ENCODE data around the gene C12orf76.
"Not testable (repeated sequence)": the region's sequence is repeated elsewhere in the genome, so short reads cannot be mapped to it uniquely, and the experiment has no call there.

Gene C12orf76

DNA sequence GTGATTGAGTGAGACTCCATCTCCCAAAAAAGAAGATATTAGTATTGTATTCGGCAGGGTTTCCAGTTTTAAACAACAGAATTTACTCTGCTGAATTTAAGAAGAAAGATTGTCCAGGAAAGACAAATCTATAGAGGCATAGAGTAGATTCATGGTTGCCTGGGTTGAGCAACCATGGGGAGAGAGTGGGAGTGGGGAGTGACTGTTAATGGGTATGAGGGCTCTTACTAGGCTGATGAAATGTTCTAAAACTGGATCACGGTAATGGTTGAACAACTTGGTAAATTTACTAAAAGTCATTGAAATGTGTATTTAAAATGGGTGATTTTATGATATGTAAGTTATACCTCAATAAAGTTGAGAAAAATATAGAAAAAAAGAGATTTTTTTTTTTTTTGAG is 13.9 kb upstream of the C12orf76 start:
- DNase-seq (ENCODE audit: low read depth): no peak

DNA sequence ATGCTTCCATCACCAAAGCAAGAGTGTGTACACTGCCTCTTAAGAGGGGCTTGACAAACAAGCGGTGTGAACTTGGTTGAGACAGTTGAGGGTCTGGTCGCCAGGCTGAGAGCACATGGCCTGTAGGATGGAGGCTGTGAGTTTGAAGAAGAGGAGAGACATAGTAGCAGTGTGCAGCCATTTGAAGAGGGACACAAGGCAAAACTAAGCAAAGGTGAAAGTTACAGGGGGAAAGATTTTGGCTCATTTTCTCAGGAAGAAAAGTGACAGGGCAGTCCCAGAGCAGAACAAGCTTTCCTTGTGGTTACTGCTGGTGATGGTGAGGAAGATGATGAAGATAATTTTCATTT is 11.3 kb upstream of the C12orf76 start:
- no peak for DNase-seq (ENCODE audit: low read depth)

DNA sequence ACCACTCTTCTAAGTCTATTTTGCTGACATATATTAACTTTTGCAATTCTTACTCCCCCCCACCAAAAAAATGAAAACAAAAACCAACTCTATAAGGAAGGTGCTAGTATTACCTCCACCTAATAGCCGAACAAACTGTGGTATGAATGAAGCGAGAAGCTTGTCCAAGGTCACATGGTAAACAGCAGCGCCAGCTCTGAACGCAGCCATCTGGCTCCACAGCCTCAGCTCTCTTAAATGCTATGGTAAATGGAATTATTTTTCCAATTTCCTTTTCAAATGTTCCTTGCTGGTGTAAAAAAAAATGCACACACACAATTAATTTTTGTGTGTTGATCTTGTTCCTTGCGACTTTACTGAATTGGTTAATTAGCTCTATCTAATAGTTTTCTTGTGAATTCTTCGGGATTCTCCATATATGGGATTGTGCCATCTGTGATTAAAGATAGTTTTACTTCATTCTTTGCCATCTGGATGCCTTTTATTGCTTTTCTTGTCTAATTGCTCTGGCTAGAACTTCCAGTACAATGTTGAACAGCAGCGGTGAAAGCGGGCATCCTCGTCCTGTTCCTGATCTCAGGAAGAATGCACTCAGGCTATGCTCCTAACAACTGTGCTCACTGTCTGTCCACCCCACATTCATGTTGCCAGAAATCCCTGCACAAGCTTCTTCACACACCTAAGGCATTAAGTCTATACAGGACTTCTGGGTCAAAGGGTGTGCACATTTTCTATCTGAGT is 10.7 kb upstream of the C12orf76 start:
- DNase-seq (ENCODE audit: low read depth): no peak

DNA sequence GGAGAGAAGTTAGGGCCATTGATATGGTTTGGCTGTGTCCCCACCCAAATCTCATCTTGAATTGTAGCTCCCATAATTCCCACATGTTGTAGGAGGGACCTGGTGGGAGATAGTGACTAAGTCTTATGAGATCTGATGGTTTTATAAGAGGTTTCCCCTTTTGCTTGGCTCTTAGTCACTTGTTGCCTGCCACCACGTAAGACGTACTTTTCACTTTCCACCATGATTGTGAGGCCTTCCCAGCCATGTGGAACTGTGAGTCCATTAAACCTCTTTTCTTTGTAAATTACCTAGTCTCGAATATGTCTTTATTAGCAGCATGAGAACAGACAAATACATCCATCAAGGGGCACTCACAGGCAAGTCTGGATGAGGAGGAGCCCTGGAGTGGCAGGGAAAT is 8.3 kb upstream of the C12orf76 start:
- not testable (repeated sequence) for DNase-seq (ENCODE audit: low read depth)

DNA sequence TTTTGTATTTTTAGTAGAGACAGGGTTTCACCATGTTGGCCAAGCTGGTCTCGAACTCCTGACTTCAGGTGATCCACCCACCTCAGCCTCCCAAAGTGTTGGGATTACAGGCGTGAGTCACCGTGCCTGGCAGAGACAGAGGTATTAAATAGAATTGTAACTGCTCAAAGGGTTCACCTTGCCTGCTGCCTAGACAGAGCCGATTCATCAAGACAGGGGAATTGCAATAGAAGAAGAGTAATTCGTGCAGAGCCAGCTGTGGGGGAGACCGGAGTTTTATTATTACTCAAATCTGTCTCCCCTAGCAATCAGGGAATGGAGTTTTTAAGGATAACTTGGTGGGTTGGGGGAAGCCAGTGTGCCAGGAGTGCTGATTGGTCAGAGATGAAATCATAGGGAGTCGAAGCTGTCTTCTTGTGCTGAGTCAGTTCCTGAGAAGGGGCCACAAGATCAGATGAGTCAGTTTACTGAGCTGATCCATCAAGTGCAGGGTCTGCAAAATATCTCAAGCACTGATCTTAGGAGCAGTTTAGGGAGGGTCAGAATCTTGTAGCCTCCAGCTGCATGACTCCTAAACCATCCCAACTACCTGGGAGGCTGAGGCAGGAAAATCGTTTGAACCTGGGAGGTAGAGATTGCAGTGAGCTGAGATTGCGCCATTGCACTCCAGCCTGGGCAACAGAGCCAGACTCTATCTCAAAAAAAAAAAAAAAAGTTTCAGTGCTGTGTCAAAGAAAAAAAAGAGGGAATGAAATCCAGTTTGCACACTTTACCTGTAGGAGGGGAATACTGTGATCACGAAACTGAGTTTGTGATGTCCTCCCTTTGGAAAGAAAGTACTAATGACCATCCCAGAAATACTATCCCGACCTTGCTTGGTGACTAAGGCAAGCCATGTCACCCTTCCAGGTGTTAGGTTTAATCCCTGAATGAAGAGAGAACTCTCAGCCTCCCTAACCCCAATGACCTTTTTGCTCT is 7.3 kb upstream of the C12orf76 start:
- DNase-seq (ENCODE audit: low read depth): peak; percentile 90

- DNase-seq (ENCODE audit: low read depth): no peak
Observed at GRCh38 chr12:110050927-110051326, 2.6 kb upstream of the C12orf76 start.

DNA sequence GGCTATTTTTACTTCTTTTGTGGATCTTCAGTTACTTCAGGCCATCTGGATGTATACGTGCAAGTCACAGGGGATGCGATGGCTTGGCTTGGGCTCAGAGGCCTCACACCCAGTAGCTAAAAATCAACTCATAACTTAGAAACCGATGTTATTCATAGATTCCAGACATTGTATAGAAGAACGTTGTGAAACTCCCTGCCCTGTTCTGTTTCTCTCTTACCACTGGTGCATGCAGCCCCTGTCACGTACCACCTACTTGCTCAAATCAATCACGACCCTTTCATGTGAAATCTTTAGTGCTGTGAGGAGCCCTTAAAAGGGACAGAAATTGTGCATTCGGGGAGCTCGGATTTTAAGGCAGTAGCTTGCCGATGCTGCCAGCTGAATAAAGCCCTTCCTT is 1.3 kb upstream of the C12orf76 start:
- DNase-seq (ENCODE audit: low read depth): not testable (repeated sequence)

DNA sequence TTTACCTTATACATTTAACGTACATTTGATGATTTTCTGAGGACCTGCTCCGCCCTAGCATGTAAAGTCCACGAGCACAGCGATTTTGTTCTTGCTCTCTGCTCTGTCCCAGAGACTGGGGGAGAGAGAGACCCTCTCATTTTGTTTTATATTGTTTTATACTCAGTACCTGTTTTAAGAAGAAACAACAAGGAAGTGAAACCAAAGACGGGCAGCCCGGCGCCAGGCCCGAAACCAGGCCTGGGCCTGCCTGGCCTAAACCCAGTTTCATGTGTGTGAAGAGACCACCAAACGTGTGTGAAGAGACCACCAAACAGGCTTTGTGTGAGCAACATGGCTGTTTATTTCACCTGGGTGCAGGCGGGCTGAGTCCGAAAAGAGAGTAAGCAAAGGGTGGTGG is 712 bp upstream of the C12orf76 start:
- not testable (repeated sequence) for DNase-seq (ENCODE audit: low read depth)

DNA sequence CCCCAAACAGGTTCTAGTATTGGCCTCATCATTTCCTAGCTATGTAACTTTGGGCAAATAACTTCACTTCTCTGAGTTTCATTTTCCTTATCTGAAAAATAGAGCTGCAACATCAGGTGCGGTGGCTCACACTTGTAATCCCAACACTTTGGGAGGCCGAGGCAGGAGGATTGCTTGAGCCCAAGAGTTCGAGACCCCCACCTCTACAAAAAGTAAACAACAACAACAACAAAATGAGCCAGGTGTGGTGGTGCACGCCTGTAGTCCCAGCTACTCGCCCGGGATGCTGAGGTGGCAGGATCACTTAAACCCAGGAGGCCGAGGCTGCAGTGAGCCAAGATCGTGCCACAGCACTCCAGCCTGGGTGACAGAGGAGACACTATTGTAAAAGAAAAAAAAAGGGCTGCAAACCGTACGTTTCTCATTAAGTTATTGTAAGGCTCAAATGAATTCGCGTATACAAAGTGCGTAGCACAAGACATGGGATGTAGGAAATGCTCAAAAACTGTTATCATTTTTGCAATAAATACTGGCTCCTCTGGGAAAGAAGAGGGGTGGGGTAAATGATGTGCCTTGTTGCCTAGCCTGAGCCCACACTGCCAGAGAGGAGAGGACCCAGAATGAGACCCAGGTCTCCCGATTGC is 903 bp downstream of the C12orf76 start:
- no peak for DNase-seq (ENCODE audit: low read depth)

DNA sequence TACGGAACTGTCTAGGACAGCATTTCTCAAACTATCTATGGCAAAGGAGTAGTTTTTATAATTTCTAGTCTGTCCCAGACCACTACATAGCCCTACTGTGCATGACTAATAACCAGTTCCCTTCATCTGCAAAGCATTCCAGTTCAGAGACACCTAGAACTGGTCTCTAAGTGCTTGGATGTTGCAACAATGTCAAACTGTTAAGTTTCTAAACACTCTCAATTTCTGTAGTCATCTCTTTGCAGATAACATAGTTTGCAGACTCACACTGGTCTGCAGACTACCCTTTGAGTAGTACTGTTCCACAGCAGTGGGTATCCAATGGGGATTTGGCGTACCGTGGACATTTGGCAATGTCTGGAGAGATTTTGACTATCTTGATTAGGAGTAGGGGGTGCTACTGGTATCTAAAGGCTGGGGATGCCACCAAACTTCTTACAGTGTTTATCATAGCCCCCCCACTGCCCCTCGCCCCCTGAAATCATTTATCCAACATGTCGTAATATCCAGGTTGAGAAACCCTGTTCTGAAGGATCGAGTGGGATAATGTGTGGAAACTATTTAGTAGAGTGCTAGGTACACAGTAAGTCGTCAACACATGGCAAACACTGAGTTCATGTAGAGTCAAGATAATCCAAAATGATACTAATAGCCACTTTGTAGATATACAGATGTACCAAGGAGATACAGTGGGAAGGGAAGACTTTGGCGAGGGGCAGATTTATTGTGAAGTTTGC is 1.7 kb downstream of the C12orf76 start:
- DNase-seq (ENCODE audit: low read depth): no peak

DNA sequence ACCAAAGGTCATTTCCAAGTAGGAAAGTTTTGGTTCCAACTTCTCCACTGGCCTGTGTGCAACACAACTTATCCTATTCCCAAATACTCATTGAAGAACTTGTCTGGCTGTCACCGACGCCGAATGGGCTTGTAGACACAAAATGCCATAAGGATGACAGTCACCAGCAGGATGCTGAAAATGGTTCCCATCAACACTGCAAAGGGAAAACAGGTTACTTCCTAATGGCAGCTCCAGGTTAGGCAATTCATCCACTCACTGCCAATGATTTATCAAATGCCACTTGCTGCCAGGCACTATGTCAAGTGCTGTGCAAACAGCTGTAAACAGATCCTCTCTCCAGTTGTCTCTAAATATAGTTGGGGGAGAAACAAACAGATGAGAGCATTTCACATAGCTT is 6.1 kb downstream of the C12orf76 start:
- DNase-seq (ENCODE audit: low read depth): no peak

DNA sequence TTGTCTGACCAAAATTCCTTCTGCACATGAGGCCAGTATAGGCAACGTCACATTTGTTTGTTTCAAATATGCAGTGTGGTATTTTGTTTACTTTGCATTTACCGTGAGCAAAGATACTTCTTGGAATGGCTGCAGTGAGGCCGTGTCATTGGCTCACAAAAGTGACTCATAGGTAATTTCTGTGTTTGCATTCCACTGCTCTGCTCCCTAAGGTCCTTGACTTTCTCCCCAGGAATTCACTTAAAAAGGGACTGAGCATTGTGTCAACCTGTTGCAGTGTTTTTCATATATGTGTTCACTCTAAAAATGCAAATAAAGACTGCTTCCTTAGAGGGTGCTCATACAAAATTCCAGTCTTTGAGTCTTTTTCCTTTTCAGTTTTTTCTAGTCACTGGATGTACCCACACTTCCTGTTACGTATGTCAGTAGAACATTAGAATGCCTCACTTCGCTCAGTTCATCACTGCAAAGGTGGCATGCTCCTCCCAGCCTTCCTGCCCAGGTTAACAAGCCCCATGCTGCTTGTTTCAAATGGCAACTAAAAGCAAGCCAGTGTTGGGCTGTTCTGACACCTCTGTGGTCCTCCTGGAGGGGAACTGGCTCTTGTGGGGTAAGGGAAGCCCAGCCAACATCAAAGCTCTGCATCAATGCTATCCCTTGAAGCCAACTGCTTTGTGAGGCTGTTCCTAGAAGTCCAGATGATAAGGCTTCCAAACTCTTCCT is 9.1 kb downstream of the C12orf76 start:
- peak; percentile 98 for DNase-seq (ENCODE audit: low read depth)

- DNase-seq (ENCODE audit: low read depth): no peak
Observed at GRCh38 chr12:110038741-110039084, 9.6 kb downstream of the C12orf76 start.

DNA sequence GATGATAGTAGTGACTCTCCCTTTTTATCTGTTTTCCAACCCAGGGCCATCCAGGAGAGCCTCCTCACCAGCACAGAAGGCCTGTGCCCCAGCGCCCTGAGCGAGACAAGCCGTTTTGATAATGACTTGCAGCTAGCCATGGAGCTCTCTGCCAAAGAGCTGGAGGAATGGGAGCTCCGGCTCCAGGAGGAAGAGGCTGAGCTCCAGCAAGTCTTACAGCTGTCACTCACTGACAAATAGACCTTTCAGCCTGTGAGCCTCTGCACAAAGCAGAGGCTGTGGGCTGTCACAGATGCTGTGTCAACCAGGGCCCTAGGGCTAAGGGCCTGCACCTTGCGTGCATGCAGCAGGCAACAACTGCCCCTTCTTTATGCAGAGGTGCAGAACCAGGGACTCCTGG is 11.0 kb downstream of the C12orf76 start:
- DNase-seq (ENCODE audit: low read depth): no peak

DNA sequence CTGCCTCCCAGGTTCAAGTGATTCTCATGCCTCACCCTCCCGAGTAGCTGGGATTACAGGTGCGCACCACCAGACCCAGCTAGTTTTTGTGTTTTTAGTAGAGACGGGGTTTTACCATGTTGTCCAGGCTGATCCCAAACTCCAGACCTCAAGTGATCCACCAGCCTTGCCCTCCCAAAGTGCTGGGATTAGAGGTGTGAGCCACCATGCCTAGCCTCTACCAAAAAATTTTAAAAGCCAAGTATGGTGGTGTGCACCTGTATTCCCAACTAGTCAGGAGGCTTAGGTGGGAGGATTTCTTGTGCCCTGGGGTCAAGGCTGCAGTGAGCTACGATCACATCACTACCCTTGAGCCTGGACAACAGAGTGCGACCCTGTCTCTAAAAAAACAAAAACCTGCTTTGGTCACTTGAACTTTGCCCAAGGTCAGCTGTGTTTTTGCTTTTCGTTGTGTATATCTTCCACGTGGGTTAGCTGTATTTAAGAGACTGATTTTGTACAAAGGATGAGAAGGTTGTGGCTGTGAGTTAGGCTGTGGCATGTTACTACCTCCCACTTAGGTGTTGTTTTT is 12.7 kb downstream of the C12orf76 start:
- DNase-seq (ENCODE audit: low read depth): no peak

DNA sequence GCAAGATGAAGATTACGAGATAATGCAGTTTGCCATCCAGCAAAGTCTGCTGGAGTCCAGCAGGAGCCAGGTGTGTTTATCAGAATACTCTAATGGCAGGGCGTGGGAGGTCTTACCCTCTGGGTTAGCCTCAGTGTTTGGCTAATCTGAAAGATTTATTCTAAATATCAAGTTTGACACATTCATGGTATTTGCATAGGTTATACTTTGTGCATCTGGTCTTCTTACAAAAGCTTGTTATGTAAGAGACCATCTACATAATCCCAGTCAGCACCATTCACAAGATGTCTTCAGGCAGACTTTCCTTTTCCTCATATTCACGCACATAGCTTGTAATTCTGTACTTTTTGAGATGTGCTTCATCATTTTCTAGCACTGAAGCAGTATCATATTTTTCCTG is 14.4 kb downstream of the C12orf76 start:
- DNase-seq (ENCODE audit: low read depth): no peak

GRCh38 chr12:110029290-110029815 is 19.0 kb downstream of the C12orf76 start:
- DNase-seq (ENCODE audit: low read depth): no peak

GRCh38 chr12:110028323-110028722 is 20.0 kb downstream of the C12orf76 start:
- DNase-seq (ENCODE audit: low read depth): no peak

GRCh38 chr12:110024051-110024450 is 24.3 kb downstream of the C12orf76 start:
- DNase-seq (ENCODE audit: low read depth): no peak

- peak; percentile 85 for DNase-seq (ENCODE audit: low read depth)
Observed at GRCh38 chr12:110023059-110023980, 25.0 kb downstream of the C12orf76 start.
